Measurements from ENCODE around the gene SF3A2.

SF3A2 gene

DNA sequence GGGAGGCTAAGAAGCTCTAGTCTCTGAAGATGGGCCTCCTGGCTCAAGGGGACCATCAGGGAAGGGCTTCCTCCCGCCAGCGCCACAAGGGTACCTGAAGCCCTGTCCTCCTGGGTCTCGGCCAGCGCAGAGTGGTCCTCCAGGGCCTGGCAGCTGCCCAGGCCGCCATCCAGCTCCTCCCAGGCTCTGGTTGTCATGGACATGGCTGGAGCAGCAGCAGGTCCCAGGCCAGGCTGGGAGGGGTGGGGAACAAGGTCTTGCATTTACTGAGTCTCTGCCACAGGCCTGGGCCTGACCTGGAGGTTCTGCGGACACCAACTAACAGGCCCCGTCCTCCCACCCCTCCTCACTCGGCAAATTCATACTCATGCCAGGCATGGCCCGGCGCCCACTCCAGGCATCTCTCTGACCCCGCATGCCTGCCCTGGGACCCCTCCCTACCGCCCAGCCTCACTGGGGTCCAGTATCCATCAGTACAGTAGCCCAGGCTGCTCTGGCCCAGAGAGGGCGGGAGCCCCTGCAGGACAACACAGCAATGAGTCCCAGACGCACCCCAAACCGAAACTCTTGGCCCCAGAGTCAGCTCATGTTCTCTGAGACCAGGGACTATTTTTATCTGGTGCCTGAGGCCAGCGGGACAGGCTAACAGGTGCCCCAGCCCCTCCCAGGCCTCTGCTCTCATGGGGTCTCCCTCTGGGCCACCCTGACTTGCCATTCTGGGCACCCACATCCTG is 18.7 kb downstream of the SF3A2 start:
- DNase-seq = no peak

DNA sequence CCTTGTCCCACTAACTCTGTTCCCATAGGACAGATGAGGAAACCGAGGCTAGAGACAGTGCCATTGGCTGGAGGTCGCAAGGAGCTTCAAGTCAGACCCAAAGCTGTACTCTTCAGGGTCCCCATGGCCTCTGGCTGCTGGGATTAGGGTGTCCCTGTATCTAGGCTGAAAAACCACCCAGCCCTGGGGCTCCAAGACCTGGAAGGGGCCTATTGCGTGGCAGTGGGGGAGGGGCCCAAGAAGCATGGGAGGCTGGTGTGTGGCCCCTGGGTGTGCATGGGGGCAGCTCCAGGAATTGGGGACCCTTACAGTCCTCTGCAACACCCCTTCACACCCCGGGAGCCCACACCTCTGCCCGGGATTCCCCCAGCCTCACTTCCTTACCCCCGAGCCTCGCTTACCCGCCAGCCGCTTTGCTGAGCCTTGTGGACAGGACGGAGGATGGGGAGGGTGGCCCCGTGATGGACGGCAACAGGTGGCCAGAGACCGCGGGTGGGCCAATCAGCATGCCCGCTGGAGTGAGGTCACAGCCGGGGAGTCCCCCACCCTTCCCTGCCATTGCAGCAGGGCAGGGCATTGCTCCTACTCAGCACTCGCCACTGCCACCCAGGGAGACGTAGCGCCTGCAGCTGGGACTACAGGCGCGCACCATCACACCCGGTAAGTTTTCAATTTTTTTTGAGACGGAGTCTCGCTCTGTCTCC is 19.5 kb downstream of the SF3A2 start, which contains the start of gene JSRP1:
TSS of gene JSRP1 (minus strand) at position 436 of the 704 bp plus-strand sequence. CDS start 1,103 bp downstream, outside the sequence.
- DNase-seq = no peak

DNA sequence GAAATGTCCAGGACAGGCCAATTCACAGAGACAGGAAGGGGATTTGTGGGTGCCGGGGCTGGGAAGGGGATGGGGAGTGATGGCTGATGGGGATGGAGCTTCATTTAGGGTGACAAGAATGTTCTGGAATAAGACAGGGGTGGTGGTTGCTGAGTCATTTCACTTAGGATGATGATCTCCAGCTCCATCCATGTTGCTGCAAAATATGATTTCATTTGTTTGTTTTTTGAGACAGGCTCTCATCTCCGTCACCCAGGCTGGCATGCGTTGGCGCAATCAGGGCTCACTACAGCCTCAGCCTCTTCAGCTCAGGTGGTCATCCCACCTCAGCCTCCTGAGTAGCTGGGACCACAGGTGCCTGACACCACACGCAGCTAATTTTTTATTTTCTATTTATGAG is 22.7 kb downstream of the SF3A2 start:
- no peak for DNase-seq

DNA sequence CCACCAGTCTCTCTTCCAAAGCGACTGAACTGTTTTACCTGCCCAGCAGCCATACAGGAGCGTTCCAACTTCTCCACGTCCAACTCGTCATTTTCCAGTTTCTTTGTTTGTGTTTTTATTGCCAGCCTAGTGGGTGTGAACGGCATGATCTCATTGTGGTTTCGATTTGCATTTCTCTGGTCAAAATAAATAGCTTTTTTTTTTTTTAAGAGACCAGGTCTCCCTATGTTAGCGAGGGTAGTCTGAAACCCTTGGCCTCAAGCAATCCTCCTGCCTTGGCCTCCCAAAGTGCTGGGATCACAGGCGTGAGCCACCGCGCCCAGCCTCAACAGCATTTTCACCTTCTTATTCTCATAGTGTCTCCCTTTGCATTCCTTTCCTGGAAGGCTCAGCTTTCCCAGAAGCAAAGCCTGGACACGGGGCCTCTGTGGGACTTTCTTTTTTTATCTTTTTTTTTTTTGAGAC is 23.7 kb downstream of the SF3A2 start:
- DNase-seq = no peak

DNA sequence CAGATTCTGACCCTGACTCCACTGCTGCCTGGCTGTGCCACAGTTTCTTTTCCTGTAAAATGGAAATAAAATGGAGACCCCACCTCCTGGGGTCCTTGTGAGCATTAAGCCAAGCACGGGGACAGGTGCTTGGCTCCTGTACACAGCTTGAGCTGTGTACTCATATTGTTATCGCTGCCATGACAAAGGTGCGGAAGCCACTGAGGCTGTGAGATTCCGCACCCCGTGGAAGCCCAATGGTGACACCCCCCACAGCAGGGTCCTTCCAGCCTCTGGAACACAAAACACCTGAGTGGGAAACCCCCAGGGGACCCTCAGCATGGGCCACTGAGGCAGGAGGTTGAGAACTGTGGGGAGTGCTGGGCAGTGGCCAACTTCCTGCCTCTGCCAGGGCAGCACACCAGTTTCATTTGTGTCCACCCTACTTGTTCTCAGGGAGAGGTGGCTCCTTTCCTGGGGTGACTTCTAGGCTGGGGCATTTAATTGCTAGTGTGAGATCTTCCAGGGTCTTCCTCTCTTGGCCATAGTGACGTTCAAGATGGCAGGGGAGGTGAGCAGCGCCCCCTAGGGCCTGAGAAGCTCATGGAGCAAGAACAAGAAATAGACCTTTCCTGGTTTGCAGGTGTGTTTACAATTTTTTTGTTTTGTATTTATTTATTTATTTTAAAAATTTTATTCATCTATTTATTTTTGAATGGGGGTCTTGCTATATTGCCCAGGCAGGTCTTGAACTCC is 25.0 kb downstream of the SF3A2 start:
- peak; percentile 83 for DNase-seq

DNA sequence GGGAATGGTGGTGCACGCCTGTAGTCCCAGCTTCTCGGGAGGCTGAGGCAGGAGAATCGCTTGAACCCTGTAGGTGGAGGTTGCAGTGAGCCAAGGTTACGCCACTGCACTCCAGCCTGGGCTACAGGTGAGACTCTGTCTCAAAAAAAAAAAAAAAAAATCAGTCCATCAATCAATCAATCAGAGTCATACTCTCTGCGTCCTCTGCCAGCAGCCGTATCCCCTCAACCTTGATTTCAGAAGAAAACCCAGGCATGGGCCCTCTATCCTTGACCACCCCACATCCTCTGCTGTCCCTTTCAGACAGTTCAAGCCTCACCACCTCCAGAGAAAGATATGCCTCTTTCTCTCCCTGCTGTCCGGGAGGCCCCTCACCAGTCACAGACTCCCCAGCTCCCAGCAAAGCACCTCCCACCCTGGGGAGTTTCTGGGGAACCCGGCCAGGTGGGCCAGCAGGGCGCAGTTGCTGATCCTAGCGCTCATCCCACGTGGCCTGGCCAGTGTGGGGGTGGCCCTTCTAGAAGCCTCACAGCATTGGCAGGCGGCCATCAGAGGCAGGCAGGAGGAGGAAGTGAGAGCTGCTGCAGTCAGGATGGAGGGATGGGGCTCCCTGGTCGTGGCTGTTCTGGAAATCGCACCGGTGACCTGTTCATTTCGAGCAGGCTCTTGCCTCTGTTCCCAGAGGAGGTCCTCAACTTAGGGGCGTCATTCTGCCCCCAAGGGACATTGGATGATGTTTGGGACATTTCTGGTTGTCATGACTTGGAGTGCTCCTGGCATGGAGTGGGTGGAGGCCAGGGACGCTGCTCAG is 29.8 kb downstream of the SF3A2 start:
- DNase-seq = peak; percentile 65

DNA sequence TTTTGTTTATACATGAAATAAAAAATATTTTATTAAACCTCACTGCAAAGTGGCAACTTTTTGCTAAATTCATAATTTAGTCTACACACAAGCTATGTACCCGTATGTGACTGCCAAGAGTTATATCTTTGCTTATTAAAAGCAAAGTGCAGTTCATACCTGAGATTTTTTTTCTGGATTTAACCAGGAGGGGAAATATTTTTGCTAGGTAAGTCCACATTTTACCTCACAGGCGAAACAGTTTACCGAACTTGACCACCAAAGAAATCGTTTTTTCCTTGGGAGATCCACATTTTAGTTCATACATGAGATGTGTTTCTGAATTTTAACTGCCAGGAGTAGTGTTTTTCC is 31.8 kb downstream of the SF3A2 start:
- DNase-seq = no peak

DNA sequence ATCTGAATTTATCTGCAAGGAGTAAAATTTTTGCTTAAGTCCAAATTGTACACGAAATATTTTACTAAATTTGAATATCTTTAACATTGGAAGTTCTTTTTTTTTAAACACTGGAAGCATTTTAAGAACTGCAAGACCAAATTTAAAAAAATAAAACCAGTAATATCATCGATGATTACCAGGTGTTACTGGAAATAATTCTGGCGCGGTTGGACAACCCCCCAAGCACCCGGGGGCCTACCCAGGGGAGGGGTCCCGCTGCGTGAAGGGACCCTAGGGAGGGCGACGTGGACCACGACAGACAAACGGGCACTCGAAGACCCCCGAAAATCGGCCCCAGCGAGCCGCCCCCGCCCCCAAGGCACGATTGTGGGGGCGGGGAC is 32.2 kb downstream of the SF3A2 start:
- no peak for DNase-seq

DNA sequence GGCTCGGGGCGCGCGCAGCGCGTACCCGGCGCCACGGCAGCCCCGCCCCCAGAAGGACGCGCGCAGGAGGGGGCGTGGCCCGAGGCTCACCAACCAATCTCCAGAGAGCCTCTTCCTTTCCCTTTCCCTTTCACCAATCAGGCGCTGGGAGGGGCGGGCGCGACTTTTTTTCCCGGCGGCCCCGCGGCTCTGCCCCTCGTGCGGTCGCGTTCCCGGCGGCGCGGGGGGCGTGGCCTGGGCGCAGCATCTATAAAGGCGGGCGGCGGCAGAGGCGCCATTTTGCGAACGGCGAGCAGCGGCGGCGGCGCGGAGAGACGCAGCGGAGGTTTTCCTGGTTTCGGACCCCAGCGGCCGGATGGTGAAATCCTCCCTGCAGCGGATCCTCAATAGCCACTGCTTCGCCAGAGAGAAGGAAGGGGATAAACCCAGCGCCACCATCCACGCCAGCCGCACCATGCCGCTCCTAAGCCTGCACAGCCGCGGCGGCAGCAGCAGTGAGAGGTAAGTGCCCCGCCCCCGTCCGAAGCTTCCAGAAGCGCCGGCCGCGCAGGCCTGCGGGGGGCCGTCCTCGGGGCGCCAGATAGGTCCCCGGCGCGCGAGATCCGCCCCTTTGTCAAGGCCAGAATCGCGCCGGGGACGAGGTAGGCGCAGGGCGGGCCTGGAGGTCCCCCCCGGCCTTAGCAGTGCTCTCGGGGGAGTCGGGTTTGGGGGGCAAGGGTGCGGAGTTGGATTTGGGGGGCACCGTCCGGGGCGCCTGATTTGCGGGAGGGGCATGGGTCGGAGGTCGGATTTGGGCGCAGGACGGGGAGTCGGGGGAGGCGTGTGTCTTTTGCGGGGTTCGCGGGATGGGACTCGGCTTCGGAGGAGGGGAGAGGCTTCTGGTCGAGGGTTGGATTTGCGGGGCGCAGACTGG is 32.9 kb downstream of the SF3A2 start:
- DNase-seq = peak; percentile 100

DNA sequence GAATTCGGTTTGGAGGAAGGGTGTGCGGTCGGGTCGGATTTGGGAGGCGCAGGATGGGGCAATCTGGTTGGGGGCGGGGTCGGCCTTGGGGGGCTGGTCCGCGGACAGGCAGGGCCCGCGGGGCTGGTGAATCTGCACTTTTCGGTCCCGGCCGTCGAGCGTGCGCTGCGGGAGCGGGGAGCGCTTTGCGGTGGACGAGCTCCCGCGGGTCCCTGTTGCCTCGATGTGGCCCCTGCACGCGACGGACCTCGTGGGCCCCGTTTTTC is 33.5 kb downstream of the SF3A2 start:
- DNase-seq = peak; percentile 72

DNA sequence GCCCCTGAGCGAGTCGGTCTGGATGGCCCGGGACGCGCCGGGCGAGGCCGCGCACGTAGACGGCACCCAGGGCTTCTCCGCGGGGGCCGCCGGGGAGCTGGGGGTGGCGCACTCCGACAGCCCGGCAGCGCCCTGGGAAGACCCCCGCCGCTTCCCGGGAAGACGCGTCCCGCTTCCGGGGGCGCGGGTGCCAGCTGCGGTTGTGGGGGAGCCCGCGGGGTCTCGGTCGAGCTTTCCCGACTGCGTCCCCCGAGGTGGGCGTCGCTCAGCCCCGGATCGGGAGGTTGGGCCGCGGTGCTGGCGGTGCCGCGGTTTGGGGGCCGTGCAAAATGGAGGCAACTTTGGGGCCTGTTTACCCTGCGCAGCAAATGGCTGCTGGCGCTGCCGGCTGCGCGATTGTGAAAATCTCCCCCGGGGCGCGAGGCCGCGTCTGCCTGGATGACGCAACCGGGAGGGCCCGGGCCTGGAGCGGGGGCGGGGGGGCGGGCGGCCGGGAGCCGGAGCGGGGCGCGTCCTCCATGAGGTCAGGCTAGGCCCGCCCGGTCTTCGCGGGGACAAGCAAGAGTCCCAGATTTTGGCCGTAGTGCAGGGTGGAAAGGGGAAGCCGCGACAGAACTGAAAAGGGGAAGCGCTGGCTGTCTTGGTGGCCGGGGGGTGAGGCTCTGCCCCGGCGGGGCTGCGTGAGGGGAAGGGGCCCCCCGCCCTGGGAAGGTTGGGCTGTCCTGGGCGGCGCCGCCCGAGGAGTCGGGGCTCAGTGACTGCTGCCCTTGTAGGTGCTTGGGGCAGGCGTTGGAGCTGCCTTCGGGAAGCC is 34.0 kb downstream of the SF3A2 start:
- DNase-seq = peak; percentile 87

DNA sequence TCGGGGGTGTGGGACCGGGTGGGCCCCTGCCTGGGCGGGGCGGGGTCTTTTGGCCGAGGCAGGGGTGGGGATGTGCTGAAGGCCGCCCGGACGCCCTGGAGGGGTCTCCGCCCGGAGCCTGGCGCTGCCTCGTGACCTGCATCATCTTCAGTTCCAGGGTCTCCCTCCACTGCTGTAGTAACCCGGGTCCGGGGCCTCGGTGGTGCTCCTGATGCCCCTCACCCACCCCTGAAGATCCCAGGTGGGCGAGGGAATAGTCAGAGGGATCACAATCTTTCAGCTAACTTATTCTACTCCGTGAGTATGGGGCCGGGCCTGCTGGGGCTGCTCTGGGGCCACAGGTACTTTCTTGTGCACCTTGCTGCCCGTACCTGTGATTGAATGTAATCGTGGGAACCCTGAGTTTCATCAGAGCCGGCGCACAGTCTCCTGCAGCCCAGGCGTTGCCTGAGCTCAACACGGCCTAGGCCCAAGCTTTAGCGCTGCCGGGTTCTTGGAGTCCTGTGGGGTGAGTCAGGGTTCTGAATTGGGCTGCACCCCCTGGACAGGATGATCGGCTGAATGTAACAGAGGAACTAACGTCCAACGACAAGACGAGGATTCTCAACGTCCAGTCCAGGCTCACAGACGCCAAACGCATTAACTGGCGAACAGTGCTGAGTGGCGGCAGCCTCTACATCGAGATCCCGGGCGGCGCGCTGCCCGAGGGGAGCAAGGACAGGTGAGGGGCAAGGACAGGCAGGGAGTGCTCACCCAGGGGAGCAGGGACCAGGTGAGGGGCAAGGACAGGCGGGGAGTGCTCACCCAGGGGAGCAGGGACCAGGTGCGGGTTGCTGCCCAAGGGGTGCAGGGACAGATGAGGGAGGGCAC is 34.8 kb downstream of the SF3A2 start:
- DNase-seq = peak; percentile 66

DNA sequence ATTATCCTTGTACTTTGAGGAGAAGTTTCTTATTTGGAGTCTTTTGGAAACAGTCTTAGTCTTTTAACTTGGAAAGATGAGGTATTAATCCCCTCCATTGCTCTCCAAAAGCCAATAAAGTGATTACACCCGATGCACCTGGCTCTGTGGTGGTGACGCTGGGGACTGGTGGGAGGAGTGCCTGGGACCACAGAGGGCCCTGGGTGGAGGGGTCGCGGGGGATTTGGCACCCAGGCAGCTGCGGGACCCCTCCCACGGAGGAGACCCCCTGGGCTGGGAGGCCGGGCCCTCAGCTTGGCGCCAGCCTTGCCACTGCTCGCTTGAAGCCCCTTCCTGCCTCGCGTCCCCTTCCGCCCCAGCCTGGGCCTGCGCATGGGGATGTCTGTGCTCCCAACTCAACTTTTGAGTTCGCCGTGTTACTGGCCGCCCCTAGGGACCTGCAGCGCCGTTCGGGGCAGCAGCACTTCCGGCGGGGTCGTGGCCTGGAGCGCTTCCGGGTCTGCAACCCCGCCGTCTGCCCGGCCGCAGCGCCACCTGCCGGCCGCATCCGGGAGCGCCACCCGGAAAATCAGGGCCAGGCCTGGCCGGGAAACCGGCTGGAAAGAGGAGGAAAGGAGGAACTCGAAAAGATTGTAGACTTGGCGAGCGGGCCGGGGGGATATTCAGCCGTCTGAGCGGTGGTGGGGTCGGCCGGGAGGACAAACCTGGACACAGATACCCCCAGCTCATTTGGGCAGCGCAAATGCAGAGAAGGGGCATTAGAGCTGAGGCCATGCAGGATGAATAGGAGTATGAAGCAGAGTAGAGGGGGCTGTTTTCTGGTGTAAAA is 36.9 kb downstream of the SF3A2 start:
- DNase-seq = peak; percentile 95

DNA sequence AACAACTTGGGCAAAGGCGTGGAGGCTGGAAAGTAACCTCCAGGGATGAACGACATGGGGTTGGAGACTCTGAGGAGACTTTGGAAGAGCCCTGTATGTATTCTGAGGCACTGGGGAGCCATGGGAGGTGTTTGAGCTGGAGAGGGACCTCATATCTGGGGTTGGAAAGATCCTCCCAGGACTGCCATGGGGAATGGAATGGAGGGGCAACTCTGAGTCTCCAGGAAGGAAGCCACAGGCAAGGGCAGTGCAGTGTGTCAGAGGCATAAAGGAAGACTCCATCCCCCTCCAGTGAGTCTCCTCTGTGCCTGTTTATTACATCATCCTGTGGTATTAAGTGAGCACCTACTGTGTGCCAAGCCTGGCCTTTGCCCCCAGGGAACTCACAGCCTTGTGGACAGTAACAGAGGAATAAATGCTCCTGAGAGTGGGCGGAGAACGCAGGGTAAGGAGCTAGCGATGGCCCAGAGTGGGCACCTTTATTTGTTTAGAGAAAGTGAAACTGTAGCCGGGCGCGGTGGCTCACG is 37.6 kb downstream of the SF3A2 start:
- DNase-seq = no peak

DNA sequence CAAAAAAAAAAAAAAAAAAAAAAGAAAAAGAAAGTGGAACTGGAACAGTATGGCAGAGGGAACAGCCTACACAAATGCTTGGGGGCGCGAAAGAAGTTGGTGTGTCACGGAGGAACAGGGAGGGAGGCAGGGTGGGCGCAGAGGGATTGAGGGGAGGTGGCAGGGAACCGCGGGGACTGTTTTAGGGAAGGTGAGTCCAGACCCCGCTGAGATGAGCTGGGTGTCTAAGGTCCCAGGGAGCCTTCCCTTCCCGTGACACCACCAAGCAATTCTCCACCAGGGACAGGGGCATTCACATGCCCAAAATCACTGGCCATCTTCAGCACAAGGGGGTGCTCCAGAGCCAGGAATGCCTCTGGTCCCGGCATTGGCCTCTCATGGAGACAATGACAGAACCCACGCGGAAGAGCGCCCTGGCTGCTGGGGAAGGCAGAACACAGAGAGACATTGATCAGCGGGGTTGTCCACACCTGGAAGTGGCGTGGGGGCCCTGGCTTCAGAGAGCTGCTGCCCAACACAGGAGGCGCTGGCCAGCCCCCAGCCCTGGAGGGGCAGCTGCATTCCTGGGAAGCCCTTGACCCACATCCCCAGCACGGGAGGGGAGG is 38.4 kb downstream of the SF3A2 start:
- no peak for DNase-seq

DNA sequence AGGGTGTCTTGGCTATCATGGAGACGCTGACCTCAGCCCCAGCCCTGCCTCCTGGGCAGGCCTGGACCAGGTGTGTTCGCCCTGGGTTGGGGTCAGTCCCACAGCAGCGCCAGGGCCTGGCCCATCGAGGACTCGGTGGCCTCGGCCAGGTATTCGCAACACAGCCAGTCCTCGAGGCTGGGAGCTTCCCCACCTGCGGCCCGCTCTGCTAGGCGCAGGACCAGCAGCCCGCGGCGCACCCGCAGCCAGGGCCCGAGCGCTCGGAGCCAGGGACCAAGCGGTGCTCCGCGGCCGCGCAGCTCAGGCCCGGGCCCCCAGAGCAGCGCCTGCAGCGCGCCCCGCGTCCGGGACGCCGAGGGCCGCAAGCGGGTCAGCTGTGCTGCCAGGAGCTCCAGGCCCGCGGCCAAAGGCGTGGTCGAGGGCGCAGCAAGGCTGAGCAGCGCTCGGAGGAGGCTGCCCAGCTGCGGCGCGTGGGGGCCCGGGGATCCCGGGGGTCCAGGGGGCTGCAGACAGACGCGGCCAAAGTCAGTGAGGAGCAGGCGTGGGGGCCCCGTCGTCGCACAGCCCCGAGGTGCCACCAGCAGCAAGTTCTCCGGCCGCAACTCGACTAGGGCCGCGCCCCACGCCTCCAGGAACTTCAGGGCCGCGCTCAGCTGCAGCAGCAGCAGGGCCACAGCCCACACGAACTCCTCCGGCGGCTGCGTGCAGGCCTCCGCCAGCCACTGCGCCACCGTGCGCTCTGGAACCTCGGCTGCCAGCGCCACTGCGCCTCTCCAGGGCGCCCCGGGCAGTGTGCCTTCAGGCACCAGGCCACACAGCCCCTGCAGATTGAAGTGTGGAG is 39.2 kb downstream of the SF3A2 start:
- no peak for DNase-seq

DNA sequence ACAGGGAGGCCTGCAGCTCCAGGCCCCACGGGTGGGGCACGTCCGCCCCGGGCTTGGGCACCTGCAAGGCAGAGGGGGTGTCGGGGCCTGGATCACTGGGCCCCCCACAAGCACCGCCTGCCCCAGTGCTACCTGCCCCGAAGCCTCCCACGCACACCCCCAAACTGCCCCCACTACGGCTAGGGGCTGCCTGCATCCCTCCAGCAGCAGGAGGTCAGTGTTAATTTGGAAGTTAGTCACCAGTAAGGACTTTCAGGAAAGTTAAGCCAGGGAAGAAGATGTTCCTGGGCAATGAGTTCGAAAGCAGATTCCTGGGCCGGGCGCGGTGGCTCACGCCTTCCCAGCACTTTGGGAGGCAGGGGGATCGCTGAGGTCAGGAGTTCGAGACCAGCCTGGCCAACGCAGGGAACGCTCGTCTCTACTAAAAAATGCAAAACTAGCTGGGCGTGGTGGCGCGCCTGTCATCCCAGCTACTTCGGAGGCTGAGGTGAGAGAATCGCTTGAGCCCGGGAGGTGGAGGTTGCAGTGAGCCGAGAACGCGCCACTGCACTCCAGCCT is 39.9 kb downstream of the SF3A2 start:
- DNase-seq = no peak

All from activated CD8-positive, alpha-beta memory T cell treated with anti-CD3 and anti-CD28 coated beads, Interleukin-2, amount 50 U/mL, for 48 hours (primary cell).